ENCODE measurements around the gene CDH12.
"Not testable (repeated sequence)": the region's sequence is repeated elsewhere in the genome, so short reads cannot be mapped to it uniquely, and the experiment has no call there.

GRCh38 chr5:22169226-22169625 lies 683.9 kb downstream of the CDH12 start:
- TF ChIP-seq RAD21 (IDR thresholded peaks at IDR 0.05); EGR1 (IDR thresholded peaks at IDR 0.05; ENCODE audit: low read depth in 2 of 2); YY1 (IDR thresholded peaks at IDR 0.05); GABPA (IDR thresholded peaks at IDR 0.05 in 1 of 2, conservative IDR thresholded peaks at IDR 0.05 in 1 of 2); NR2F2 (IDR thresholded peaks at IDR 0.05); TAF1 (conservative IDR thresholded peaks at IDR 0.05): not testable (repeated sequence)
- TF ChIP-seq, protein P1, sequence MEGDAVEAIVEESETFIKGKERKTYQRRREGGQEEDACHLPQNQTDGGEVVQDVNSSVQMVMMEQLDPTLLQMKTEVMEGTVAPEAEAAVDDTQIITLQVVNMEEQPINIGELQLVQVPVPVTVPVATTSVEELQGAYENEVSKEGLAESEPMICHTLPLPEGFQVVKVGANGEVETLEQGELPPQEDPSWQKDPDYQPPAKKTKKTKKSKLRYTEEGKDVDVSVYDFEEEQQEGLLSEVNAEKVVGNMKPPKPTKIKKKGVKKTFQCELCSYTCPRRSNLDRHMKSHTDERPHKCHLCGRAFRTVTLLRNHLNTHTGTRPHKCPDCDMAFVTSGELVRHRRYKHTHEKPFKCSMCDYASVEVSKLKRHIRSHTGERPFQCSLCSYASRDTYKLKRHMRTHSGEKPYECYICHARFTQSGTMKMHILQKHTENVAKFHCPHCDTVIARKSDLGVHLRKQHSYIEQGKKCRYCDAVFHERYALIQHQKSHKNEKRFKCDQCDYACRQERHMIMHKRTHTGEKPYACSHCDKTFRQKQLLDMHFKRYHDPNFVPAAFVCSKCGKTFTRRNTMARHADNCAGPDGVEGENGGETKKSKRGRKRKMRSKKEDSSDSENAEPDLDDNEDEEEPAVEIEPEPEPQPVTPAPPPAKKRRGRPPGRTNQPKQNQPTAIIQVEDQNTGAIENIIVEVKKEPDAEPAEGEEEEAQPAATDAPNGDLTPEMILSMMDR (IDR thresholded peaks at IDR 0.05; ENCODE audit: low read depth, low read length, missing input control): not testable (repeated sequence)
- TF ChIP-seq, protein P2, sequence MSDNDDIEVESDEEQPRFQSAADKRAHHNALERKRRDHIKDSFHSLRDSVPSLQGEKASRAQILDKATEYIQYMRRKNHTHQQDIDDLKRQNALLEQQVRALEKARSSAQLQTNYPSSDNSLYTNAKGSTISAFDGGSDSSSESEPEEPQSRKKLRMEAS (IDR thresholded peaks at IDR 0.05): not testable (repeated sequence)
- TF ChIP-seq, protein P3, sequence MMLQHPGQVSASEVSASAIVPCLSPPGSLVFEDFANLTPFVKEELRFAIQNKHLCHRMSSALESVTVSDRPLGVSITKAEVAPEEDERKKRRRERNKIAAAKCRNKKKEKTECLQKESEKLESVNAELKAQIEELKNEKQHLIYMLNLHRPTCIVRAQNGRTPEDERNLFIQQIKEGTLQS (IDR thresholded peaks at IDR 0.05): not testable (repeated sequence)
